GM21447 (cell line): ENCODE data around the gene APLF.
"Not testable (repeated sequence)": the region's sequence is repeated elsewhere in the genome, so short reads cannot be mapped to it uniquely, and the experiment has no call there.

Experiments
- ATAC-seq: cut with Tn5 transposase; IDR thresholded peaks from one replicate; pipeline ENCODE4 v1.9.1; 2021; ENCODE audit not compliant: unreplicated experiment

The APLF gene

GRCh38 chr2:68475110-68475509 lies 7.7 kb downstream of the APLF start:
- no peak for ATAC-seq

DNA sequence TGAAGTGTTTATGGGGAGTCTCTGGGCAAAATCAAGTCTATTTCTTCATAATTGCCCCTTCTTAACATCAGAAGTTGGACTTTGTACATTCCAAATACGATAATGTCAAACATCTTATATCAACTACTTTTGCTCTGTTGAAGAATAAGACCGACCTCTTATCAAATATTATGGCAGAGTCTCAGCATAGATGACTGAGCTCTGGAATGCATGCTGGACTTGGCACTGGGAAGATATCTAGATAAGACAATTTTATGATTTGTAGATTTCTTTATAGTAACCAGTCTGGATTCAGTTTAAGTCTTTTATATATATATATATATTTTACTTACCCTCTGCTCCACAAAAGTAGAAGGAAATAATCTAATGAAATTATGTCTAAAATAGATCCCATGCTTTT lies 8.2 kb downstream of the APLF start:
- ATAC-seq = no peak

GRCh38 chr2:68476454-68476853 lies 9.1 kb downstream of the APLF start:
- no peak for ATAC-seq

DNA sequence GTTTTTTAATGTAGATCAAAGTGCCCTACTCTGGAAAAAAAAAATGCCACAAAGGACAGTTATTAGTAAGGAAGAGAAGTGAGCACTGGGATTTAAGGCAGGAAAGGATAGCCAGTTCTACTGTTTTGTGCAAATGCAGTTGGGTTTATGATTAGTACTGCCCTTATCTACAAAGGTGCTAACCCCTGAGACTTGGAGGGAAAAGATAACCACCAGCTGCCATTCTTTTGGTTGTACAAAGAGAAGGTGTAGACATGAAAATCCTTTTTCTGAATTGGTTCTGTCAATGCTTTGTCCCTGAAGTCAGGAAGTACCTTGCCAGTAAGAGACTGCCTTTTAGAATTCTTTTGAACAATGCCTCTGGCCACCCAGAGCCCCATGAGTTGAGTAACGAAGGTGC lies 11.3 kb downstream of the APLF start:
- no peak for ATAC-seq

DNA sequence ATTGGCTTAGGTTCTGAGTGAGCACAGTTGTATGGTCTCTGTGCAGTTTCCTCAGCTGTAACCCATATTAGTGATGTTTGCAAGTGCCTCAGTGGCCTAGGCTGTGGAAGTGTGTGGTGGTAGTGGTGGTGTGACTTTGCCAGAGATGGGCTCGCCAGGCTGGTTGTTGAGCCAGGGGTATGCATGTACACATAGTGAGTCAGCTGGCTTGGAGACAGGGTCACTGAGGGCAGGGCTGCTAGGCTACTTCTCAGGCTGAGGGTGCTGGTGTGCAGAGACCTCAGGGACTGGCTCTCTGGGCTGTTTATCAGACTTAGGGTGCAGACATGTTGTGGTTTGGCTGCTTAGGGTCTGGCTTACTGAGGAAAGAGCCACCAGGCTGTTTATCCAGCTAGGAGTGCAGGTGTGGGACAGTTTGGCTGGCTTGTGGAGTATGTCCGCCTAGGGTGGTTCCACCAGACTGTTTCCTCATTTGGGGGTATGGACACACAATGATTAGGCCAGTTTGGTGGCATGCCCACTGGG lies 15.0 kb downstream of the APLF start:
- ATAC-seq = no peak

GRCh38 chr2:68483011-68483410 lies 15.6 kb downstream of the APLF start:
- ATAC-seq = no peak

DNA sequence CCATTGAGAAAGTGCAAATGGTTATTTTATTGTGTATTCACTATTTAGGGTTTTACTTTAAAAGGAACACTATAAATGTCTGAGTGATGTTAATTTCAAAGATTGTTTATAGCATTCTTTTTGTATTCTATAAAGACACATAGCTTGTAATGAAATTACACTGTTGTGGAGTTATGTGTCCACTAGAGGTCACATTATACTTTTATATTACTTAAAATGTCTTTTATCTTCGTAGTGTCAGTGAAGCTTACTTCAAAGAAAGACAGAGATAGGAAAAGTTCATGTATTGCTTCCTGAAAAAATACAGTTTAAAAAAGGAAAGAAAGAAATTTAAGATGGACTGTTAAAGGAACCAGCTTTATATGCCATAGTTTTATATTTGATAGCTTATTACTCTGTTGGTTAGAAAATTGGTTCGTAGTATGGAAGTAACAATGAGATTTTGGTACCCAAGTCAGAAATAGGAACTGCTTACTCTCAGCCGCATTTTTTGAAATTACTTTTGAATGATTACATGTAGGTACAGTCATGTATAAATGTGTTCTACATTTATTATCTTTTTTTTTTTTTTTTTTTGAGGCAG lies 20.5 kb downstream of the APLF start:
- ATAC-seq = no peak

DNA sequence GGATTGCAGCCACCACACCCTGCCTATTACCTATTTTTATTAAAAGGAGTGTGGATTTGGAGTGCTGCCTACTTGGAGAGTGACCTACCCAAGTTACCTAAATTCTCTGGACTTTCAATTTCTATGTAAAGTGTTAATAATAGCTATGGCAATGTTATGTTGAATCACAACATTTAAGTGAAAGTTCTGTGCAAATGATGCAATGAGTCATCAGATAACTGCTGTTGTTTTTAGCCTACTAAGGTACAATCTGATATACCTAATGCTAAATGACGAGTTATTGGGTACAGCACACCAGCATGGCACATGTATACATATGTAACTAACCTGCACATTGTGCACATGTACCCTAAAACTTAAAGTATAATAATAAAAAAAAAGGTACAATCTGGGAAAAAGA lies 21.2 kb downstream of the APLF start:
- ATAC-seq = not testable (repeated sequence)

GRCh38 chr2:68489282-68489681 lies 21.9 kb downstream of the APLF start:
- no peak for ATAC-seq

DNA sequence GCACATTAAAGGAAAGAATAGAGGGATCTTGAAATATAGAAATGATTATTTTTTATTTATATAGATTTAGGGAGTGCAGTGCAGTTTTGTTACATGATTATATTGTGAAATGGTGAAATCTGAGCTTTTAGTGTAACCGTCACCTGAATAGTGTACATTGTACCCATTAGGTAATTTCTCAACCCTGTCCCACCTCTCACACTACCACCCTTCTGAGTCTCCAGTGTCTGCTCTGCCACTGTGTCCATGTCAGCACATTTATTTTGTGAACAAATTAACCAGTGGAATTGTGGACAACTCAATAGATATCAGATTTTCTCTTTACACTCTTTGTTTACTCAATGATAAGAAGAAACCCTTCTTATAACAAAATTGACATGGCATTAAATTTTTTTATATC lies 24.2 kb downstream of the APLF start:
- ATAC-seq = no peak

DNA sequence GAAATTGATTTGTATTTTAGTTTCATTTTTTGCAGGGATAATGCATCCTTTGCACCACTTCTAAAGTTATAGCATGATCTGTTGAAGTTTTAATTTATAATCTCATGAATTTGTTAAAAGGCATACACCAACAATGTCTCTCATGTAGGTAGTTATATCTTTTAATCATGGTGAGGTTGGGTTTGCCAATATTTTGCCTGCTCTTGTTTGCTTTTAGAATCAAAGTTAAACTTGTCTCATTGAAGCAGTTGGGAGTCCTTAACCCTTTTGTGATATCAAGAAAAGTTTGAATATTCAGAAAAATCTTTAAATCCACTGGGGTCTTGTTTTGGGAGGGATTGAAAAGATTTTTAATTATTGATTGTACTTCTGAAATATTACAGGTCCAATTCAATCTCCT lies 31.7 kb downstream of the APLF start:
- ATAC-seq = no peak

- no peak for ATAC-seq
These were observed 33.3 kb downstream of the APLF start for GRCh38 chr2:68500649-68501048.

- no peak for ATAC-seq
These were observed 34.4 kb downstream of the APLF start for GRCh38 chr2:68501768-68502167.

GRCh38 chr2:68505603-68506159 lies 38.3 kb downstream of the APLF start:
- ATAC-seq = no peak

GRCh38 chr2:68506170-68506569 lies 38.8 kb downstream of the APLF start:
- ATAC-seq = no peak

- ATAC-seq = no peak
These were observed 44.9 kb downstream of the APLF start for GRCh38 chr2:68512326-68512725.

DNA sequence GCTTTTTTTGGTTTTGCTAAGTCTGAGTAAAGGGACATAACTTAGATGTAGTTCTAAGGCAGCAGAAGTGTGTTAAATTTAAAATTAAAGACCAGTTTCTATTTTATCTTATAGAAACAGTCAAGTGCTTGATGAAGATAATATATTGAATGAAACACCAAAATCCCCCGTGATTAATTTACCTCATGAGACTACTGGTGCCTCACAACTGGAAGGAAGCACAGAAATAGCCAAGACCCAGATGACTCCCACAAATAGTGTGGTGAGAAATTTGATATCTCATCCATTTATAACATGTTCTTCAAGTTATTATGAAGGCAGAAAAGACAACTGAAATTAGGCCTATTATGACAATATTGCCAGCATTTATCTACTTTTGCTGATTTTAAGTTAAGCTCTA lies 45.6 kb downstream of the APLF start:
- ATAC-seq = no peak

DNA sequence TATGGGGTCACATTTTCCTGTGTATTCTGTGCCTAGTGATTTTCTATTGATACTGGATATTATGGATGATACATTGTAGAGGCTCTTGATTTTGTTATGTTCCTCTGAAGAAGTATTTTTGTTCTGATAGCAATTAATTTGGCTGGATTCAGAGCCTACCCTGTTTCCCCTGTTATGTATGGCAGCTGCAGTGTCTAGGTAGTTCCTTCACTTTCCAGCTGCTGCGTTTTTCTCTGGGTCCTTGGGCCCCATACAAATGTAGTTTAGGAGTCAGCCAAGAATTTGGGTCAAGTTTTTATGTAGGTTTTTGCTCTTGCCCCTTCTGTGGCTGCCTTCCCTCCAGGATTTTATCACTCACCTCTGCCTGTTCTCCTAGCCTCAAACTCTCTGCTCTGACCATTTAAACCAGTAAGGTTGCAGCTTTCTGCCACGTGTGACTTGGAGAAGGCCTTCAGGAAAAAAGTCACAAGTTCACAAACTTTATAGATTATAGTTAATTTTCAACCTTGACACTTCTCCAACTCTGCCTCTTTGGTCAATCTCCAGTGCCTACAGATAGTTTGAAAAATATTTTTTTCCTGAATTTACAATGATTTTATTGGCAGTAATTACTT lies 47.0 kb downstream of the APLF start:
- ATAC-seq = no peak

GRCh38 chr2:68516051-68516955 lies 48.9 kb downstream of the APLF start:
- no peak for ATAC-seq

GRCh38 chr2:68519236-68519635 lies 51.9 kb downstream of the APLF start:
- ATAC-seq = no peak

GRCh38 chr2:68521037-68521436 lies 53.7 kb downstream of the APLF start:
- ATAC-seq = no peak

DNA sequence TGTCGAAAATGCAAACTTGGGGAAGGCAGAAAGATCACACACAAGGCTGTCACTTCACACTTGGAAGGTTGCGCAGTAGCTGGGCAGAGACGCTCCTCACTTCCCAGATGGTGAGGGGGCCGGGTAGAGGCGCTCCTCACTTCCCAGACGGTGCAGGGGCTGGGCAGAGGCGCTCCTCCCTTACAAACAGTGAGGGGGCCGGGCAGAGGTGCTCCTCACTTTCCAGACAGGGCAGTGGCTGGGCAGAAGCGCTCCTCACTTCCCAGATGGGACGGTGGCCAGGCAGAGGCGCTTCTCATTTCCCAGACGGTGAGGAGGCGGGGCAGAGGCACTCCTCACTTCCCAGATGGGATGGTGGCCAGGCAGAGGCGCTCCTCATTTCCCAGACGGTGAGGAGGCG lies 59.6 kb downstream of the APLF start:
- ATAC-seq = not testable (repeated sequence)
